HFF-Myc (cell line): ENCODE results near the gene DESI1.
"Not testable (repeated sequence)": the region's sequence is repeated elsewhere in the genome, so short reads cannot be mapped to it uniquely, and the experiment has no call there.

Source experiments
- DNase-seq: peaks from one replicate; pipeline ENCODE4 v3.0.0-alpha.2; 2011; ENCODE audit warnings: low read depth; ENCODE audit errors: extremely low read depth
- H3K4me3 ChIP-seq: replicated peaks from 2 replicates; pipeline ENCODE4 v1.5.1; 2011; ENCODE audit warnings: low read depth, mild to moderate bottlenecking, control low read depth, low read length
- TF ChIP-seq, protein P1 (sequence below): IDR thresholded peaks from 2 replicates; pipeline ENCODE4 v1.5.1; 2012; ENCODE audit warnings: mild to moderate bottlenecking, low read depth, low read length, control low read depth; ENCODE audit errors: missing control alignments

Gene DESI1

DNA sequence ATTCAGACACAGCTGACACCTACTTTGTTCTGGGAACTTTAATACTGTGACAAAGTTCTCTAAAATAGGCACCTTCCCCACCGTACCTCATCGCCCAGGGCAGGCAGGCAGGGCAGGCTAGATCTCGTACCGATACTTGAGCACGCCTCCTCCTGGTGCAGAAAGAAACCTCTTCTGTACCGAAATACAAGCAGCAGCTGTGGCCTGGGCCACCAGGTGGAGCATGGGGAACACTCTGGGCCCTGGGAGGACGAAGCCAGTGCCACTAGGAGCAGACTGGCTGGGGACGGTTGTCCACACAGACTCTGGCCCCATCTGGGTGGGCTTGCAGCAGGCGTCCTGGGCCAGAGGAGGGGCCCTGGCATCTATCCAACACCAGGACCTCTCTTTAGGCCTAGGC lies 44.0 kb downstream of the DESI1 start:
- H3K4me3 ChIP-seq = no peak overlapping the region
- TF ChIP-seq, protein P1, sequence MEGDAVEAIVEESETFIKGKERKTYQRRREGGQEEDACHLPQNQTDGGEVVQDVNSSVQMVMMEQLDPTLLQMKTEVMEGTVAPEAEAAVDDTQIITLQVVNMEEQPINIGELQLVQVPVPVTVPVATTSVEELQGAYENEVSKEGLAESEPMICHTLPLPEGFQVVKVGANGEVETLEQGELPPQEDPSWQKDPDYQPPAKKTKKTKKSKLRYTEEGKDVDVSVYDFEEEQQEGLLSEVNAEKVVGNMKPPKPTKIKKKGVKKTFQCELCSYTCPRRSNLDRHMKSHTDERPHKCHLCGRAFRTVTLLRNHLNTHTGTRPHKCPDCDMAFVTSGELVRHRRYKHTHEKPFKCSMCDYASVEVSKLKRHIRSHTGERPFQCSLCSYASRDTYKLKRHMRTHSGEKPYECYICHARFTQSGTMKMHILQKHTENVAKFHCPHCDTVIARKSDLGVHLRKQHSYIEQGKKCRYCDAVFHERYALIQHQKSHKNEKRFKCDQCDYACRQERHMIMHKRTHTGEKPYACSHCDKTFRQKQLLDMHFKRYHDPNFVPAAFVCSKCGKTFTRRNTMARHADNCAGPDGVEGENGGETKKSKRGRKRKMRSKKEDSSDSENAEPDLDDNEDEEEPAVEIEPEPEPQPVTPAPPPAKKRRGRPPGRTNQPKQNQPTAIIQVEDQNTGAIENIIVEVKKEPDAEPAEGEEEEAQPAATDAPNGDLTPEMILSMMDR = peak; percentile 77
- DNase-seq = no peak

- H3K4me3 ChIP-seq = no peak overlapping the region
- DNase-seq = no peak
- TF ChIP-seq, protein P1 = no peak
These were observed 45.3 kb downstream of the DESI1 start for GRCh38 chr22:41575533-41575932.

DNA sequence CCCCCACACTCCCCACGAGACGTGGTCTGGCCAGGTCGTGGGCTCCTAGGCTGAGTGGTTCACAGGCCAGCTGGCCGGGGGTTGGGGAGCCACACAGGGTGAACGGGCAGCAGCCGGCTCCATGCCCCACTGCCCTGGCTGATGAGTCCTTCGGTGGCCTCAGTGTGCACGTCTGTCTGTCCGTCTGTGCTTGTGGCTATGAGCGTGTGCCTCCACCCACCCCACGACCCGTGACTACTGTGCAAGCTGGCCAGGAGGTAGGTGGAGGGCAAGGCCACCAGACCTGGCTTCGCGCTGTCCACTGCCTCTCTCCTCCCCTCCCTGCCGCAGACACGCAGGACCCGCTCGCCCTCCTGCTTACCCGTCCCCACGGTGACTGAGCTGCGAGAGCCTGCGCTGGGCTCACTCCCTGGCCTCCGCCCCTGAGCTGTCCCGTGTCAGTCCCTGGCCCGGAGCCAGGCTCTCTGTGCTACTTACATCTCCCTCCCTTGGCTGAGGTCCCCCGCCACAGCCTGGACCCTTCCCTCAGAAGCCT lies 45.9 kb downstream of the DESI1 start:
- H3K4me3 ChIP-seq = no peak overlapping the region
- no peak for DNase-seq
- TF ChIP-seq, protein P1 = no peak

DNA sequence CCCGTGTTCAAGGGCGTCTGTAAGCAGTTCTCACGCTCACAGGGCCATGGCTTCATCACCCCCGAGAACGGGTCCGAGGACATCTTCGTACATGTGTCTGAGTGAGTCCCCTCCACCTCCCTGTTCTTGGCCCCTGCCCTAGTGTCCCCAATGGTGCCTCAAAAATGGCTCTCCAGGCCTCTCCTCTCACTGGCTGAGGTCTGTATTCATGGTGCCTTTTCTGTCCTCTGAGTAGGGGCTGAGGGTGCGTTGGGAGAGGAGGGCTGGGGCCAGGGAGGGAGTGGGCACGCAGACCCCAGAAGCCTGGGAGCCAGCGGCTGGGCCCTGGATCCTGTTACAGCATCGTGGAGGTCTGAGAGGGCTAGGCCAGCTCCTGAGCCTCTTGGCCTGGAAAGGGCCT lies 47.2 kb downstream of the DESI1 start:
- DNase-seq = no peak
- TF ChIP-seq, protein P1 = no peak
- H3K4me3 ChIP-seq = no peak overlapping the region

- DNase-seq, H3K4me3 ChIP-seq: not testable (repeated sequence)
These were observed 48.5 kb downstream of the DESI1 start for GRCh38 chr22:41572305-41572704.

GRCh38 chr22:41571786-41572185 lies 49.1 kb downstream of the DESI1 start:
- TF ChIP-seq, protein P1 = no peak
- H3K4me3 ChIP-seq = no peak overlapping the region
- no peak for DNase-seq

- no peak overlapping the region for H3K4me3 ChIP-seq
- DNase-seq = no peak
- TF ChIP-seq, protein P1 = no peak
These were observed 50.6 kb downstream of the DESI1 start for GRCh38 chr22:41570221-41570620.
